ENCODE results near the gene NHLRC2.
A peak's percentile ranks its signal among the peaks of the same experiment; 100 is the strongest.
"Not testable (repeated sequence)": the region's sequence is repeated elsewhere in the genome, so short reads cannot be mapped to it uniquely, and the experiment has no call there.

Gene NHLRC2

DNA sequence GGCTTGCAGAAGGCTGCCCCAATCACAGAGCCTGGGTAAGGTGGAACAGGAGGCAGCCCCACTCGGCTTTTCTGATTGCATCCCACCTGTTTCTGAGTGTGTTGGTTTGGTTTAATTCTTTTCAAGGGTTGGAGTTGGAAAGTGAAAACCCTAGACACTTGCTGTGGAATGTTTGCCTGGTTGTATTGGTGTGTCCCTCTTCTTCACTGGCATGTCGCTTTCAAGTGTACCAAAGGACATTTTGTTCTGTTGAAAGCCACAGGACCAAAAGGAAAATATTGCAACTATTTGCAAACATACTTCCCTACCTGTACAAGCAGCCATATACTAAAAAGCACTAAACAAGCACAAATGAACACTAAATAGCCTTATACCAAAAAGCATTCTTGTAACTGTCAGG, 60.5 kb downstream of the NHLRC2 start:
- no peak for DNase-seq

DNA sequence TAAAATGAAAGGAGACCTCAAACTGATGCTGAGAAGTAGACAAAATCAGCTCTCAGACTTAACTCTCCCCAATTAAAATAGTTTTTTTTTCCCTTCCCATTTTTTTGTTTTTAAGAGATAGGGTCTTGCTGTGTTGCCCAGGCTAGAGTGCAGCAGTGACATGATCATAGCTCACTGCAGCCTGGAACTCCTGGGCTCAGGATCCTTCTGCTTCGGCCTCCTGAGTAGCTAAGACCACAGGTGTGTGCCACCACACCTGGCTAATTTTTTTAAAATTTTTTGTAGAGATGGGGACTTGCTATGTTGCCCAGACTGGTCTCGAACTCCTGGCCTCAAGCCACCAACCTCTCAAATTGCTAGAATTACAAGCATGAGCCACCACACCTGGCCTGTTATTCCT, 61.1 kb downstream of the NHLRC2 start:
- no peak for DNase-seq

DNA sequence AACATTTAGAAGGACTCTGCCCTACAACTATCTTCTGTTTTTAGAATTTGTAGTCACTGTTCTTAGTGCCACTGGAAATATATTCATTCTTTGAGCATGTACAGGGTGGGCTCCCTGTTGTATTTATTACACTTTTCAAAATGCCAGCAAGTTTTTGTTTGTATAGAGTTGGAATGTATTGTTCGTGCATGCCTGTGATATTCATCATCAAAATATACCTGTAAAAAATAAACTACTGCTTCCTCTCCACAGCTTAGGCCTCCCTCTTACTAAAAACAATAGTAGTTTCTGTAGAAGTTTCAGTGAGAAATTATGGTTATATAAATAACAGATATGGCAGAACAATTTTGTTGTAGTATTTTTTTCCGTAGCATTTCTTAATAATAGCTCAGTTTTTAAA, 61.6 kb downstream of the NHLRC2 start:
- DNase-seq = no peak

DNA sequence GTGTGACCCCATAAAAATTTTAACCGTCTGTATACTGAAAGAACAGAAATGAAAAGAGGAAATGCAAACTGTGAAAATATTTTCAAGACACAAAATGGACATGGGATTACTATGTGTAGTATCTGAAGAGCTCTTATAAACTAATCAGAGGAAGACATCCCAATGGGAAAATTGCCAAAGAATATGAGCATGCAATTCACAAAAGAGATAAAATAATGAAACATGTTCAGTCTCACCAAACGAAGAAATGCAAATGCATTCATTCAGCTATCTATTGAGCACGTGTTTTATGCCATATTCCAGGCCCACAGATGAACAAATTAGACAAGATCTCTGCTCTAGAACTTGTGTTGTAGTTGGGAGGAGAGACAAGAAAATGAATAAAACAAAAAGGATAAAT, 63.2 kb downstream of the NHLRC2 start:
- DNase-seq = no peak

DNA sequence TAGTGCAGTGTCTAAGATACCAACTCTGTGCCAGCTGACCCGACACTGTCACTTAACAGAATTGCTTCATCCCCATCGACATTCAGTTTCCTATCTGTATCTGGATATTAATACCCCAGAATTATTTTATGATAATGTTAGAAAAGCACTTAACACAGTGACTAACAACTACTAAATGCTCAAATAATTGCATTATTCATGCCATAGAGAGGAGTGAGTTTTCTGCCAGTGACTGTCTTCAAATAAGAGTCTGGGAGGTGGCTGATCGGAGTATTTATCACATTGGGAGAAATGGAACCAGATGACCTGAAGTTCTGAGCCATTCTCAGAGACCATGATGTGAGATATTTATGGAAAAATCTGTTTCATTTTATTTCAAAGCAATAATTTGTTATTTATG, 65.7 kb downstream of the NHLRC2 start:
- DNase-seq = no peak

DNA sequence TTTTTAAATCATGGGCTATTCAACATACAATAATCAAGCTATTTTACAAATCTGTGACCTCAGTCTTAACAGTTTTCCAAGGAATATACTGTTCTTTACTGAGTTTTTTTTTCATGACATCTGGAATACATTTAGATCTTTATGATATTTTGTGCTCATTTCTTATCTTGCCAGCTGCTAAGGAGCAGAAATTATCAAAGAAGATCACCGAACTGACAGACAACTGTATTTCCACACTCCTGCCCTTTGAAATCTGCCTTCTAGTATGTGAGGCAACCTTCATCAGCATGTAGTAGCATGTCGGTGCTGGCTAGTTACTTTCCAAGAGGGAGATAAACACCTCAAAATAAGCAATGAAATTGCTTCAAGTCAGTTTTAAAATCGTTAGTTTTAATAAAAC, 66.4 kb downstream of the NHLRC2 start:
- DNase-seq = no peak

DNA sequence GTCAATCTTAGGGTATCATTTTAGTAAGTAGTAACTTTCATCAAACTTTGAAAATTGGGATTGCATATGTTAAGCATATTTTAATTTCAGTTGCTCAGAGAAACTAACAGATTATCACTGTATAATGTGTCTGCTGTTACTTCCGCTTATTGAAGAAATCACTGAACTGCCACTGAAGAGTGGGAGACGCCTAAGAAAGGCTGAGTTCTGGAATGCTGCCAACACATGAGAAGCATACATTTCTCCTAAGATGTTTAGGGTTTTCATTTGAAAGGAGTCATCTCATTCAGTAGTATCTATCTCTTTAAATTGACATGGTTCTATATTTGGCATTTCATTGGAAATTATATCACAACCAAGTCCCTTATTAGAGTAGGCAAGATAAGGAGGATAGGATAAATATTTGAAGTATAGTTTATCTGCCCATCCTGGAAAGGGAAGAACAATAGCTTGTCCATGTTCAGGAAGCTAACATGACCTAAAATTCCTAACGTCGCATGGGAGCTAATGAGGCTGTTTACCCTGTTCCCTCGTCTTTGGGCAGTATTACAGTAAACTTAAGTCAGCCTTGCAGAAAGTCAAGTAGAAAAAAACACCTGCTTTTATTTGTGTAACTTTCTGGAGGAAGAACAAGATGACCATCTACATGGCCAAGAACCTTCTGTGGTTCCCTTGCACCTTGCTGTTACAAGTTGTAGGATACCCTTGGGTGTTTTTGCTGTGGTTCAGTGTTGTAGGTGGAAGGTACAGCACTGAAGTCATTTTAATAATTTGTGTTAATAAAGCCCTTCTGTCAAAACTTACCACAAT, 67.3 kb downstream of the NHLRC2 start:
- no peak for DNase-seq

DNA sequence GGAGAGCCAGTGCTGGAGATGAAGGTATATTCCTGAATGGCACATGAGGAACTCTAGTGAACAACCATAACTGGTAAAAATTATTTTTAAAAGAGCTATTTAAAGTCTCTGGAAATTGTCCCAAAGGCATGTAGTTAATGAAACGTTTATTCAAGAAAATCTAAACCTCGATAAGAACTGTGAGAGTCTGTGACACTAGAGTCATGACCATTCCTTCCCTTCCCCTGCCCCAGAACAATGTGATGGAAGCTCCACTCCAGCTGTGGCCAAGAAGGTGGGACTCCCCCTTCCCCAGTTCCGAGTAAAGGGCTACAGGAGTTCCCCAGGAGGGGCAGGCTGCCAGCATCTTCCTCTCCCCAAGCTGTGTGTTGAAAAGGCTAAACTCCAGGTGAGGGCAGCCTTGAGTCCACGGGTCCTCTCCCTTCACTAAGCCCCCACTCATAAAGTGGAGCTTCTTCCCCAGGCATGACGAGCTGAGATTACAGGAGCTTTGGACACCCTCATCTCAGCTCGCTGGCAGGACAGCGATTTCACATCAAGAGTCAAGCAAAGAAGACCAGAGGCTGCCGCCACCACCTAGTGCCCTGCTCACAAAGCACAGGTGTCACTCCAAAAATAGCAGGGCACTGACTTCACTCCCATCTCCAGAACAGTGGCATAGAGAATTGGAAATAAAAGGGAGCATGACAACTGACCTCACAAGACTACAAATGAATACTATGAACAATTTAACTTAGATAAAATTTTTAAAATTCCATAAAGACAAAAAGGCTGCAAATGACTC, 68.5 kb downstream of the NHLRC2 start:
- DNase-seq = no peak

DNA sequence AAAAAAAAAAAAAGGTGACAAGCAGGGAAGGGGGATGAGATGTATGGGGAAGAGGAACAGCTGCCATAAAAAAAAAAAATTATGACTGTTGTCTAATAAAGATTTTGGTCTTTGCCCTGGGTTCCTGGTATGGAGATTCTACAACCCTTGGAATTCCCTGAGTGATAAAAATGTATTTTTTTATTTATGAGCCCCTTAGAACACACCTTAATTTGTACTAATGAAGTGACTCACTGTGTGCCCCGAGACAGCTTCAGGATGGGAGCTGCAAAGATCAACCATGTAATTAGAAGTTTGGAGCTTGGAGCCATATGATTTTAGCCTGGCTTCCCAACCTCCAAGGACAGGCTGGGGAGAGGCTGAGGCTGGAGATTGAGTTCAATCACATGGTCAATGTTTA, 69.7 kb downstream of the NHLRC2 start:
- DNase-seq = no peak

DNA sequence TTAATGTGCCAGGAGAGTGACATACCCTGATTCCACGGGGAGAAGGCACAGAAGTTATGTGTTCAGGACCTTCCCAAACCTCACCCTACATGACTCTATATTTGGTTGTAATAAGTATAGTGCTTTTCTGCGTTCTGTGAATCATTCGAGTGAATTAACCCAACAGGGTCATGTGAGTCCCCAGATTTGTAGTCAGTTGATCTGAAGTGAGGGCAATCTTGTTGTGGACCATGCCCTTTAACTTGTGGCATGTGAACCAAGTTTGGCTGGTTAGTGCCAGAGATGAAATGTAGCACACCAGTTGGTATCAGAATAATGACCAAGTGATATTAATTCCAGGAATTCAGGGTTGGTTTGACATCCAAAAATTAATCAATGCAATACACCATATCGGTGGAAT, 70.2 kb downstream of the NHLRC2 start:
- no peak for DNase-seq

DNA sequence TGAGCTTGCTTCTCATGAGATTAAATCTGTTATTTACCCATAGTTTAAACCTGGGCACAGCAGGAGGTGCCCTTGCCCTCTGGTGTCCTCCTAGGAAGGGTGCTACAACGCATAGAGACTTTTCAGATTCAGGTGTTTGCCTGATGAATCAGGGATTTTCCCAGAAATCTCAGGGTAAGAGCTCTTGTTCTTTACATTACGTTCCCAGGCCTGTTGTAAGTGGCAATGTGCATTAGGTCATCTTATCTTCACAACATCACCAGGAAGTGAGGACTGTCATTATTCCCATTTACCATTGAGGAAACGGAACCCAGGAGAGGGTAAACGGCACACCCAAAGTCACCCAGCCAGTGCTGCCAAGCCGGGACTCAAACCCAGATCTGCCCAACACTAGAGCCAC, 73.0 kb downstream of the NHLRC2 start:
- peak; percentile 63 for DNase-seq

DNA sequence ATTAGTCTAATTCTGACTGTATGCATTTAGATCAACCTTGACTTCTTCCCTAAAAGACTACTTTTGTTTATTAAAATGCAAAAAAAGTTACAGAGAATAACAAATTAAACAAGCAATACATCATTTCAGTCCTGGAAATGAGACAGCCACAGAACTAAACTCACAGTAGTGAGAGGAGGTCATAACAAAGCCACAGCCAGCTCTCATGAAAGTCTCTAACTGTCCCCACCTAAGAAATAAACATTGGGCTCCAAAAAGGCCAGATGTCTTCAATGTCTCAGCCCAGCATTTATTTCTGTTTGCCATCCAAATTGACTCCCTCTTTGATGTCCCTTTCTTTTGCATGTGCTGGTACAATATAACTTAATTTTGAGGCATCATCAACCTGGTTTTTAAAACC, 74.4 kb downstream of the NHLRC2 start:
- DNase-seq = no peak

DNA sequence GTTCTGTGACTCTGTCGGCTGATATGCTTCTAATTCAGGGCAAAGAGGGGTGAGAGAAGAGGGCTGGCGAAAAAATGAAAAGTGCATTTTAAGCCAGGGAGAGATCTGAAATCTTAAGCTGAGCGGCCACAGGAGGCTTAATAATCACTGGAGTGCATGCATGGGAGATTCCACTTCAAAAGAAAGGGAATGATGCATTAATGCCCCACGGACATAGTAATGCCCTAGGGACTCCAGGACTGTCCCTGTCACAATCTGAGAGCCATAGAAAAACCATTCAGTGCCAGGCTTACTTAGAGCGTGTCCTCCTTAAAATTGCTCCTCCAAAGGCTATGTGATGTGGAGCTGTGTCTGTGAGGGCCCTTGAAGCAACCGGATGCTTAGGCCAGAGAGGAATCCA, 75.1 kb downstream of the NHLRC2 start:
- DNase-seq = no peak

DNA sequence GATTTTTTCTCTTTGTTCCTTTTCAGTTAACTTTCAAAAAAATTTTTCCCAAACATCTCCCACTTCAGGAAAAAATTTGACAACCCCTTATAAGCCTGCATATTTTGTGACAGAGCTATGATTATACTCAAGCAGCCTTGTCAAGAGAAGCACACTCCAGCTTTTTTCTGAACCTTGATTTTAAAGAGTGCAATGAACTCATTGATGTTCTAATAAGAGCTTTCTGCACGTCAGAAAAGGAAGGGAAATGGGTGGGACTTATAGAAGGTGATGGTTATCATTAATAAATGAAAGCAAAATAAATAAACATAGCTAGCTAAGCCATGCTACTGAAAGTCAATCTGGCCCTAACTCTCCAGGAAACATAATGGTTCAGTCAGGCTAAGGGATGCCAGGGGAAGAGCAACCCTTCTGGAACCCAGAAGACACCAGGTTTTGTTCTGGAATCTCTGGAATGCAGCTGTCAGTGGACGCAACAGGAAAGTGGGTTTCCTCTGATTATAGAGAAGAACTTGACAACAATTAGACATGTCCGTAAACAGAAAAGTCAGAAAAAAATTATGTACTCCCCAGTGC, 76.1 kb downstream of the NHLRC2 start:
- DNase-seq = no peak

DNA sequence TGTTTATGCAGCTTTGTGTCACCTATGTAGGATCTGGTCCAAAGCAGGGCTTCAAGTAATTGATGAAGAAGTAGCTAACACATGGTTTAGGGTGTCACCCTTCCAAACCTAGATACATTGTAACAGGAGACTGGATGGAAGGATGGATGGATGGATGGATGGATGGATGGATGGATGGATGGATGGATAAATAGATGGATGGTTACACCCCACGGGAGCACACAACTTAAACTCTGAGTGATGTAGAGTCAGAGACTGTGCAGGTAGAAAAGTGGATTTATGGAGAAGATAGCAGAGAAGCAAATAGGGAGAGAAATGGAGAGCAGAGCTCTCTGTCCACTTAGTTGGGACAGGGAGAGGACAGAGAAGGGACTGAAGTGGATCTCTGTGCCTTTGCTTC, 78.4 kb downstream of the NHLRC2 start:
- no peak for DNase-seq

DNA sequence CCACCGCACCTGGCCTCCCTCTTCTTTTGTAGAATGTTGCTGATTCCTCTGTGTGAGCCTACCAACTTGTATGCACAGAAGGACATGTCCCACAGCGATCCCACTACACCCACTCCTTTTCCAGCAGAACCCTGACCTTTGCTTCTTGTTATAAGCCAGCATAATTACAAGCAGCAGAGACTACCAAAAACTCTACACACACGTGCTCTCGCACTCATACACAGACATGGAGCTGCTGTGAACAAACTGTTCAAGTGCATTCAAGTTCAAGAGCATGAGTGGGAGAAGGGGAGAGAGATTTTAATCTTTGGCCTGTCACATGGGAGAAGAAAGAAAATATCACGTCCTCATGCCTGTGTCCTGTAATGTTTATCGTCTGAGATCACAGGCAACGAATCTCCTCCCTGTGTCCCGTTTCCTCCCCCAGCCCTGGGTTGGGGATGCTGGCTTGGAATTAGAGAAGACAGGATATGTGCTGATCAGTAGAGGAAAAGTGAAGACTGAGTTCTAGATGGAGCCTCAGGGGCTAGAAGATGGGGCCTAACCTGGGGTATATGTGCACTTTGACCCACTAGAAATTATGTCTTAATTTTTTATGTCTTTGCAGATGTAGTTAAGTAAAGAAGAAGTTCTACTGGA, 79.6 kb downstream of the NHLRC2 start:
- DNase-seq = no peak

DNA sequence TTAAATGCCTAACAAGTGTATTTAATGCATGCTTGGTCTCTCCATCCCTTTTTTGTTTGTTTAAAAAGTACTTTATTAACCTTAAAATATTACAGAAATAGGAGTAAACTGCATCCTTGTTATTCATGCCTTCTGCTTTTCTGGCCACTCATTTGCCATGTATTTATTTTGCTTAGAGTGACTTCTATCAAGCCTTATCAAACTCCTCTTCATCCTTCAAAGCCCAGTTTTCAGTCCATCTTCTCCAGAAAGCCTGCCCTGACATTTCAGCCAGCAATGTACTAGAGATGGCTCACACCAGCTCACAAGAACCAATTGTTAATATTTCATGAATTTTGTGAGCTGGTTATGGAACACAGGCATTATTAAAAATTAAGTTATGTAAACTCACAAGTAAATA, 82.8 kb downstream of the NHLRC2 start:
- no peak for DNase-seq

DNA sequence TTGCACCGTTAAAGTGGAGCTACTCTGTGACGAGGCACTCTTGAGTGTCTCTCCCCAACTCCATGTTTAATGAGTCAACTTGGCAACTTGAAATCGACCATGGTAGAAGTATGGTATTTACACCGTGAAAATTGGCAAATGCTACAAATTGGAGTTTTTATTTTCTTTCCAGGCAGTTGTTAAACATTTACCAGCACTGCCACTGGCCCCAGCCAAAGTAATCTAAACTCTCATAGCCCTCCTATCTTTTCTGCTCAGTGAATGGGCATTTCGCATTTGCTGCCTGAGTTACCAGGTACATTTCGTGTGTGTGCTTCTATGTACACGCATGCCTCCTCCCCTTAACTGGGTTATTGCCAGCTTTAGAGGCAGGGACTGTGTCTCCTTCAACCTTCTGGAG, 83.3 kb downstream of the NHLRC2 start:
- no peak for DNase-seq

DNA sequence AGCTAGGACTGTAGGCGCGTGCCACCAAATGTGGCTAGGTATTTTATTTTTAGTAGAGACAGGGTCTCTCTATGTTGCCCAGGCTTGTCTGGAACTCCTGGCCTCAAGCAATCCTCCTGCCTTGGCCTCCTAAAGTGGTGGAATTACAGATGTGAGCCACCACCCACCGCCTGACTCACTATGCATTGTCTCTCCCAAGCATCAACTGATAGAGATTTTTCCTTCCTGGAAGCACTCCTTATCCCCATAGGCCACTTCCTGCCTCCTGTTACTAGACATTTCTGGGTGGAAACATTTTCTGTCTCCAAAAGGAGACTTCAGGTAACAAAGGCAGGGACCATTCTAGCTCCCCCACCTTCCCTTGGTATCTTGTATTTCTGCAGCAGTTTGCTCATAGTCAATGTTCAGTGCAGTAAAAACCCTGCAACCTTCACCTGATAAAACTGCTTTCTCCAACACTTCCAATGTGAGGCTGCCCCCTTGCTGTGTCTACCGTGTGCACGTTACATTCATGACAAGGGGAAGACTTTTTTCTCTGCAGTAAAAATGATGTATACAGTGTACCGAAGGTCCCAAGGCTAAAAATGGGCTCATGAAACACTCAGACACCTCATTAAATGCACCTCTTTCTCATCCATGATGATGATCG, 84.9 kb downstream of the NHLRC2 start:
- DNase-seq = no peak

DNA sequence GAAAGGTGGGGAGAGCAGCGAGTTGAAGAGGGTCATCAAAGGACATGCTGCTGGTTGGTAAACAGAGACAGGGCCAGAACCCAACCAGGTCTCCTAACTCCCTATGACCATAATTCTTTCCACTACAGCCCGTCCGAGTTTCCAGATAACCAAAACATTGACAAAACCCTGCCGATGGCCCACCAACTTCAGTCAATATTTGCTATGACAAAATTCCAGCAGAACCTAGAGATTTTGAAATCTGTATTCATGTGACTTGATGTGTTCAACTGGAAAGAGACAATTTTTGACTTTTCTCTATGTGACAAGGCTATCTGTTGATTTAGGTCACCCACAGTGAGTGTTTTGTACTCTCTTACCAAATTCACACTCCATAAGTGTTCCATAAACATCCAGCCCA, 86.7 kb downstream of the NHLRC2 start:
- no peak for DNase-seq

DNA sequence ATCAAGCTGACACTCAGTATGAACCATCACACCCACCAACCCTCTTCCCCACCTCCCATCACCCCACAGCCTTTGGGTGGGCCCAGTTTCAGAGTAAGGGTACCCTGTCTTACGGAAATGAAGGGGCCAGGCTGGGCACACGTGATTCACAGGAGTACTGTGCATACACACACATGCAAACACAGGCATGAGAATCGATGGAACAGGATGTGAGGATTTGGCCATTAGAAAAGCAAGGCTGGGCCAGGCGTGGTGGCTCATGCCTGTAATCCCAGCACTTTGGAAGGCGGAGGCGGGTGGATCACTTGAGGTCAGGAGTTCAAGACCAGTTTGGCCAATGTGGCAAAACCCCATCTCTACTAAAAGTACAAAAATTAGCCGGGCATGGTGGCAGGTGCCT, 88.7 kb downstream of the NHLRC2 start:
- DNase-seq = not testable (repeated sequence)

DNA sequence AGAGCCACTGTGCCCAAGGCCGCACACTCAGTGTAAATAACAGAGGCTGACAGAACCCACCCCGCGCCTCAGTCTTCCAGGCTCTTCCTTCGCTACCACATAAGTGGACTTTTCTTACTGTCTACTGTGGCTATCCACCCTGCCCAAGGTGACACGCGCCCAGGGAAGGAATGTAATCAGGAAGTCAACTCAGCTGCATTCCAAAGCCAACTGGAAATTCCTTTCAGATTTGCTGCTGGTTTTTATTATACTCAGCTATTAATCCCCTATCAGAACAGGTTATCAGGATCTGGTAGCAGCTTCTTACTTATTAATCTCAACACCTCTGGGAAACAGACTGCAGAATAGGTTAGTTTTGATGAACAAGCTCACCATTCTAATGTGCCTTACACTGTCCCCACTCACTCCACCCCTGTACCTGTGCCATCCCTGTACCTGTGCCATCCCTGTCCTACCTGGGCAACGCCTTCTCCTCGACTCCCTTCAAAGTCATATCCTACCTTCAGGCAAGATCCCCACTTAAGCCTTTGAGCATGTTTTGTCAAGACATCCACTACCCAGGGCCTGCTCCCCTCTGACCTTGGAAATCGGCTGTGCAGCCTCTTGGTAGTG, 90.7 kb downstream of the NHLRC2 start:
- no peak for DNase-seq

DNA sequence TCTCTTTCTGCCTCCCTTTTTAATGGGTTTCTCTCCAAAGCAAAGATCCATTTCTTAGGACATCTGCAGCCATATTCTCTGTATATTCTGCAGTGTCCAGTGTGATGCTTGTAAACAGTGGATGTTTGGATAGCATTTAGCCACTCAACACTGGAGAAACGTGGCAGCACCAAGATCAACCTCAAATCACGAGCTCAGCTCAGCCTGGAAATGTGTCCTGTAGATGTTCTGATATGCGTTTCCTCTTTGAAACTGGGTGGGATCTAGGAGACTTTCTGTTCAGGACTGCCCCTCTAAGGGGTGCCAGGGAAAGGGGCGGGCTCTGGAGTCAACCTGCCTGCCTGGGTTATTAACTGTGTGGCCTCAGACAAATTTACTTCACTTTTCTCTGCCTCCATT, 91.2 kb downstream of the NHLRC2 start:
- DNase-seq = no peak

All from NCI-H146 (cell line).